K562 (cell line): ENCODE data around the gene ZNF821. TPM values are rescaled to one million over a fixed set of nuclear protein-coding genes. Genes with fewer than 3 reads are reported as not detected.

Experiments
- ATAC-seq: fragments of 200-7000 bp; cut with Tn5 transposase; 3 replicates; pipeline ENCODE4 v1.9.1; 2020; ENCODE audit warnings: moderate library complexity
- BruUV-seq: library from RNA; stranded (reverse); fragments of 400-500 nt; replicated peaks from 2 replicates; lab custom pipeline; 2021; lab: Mats Ljungman, UMichigan
- CTCF ChIA-PET: fragments of 300-600 bp; formaldehyde crosslinking; extraction: SDS; loops from one replicate; lab custom pipeline; 2021; ENCODE audit warnings: low intra/inter-chr PET ratio; lab: Yijun Ruan, JAX
- POLR2A ChIA-PET: fragments of 300-600, 350-650 bp; sonication (Branson Sonifier 250); formaldehyde crosslinking; extraction: SDS; loops from one replicate; lab custom pipeline; 2021; ENCODE audit warnings: antibody characterized with exemption, inconsistent platforms; lab: Yijun Ruan, JAX
- DNase-seq, 4 experiments: peaks; one replicate each; pipeline versions ENCODE4 v3.0.0 to v3.0.0-alpha.2; 2011 to 2018; ENCODE audit warnings: low spot score in 3 of 4, mixed read lengths in 3 of 4; ENCODE audit errors: extremely low read depth in 1 of 4
- FAIRE-seq: peaks from 2 replicates; lab custom pipeline; 2011; peaks lifted over from hg19 to GRCh38; lab: Jason Lieb, UNC
- H2AFZ ChIP-seq: 2 replicates; pipeline ENCODE4 v1.6.0; 2011; ENCODE audit warnings: low read depth, low read length, control low read depth, inconsistent platforms
- H3K27ac ChIP-seq: fragments of 200-600 bp; 3 replicates; pipeline ENCODE4 v1.8.0; 2011; ENCODE audit warnings: low read depth, mild to moderate bottlenecking, control low read depth, inconsistent platforms, low read length, moderate library complexity, mixed read lengths; ENCODE audit errors: extremely low read depth
- H3K27me3 ChIP-seq, 2 experiments: fragments of 300-600 bp in 1 of 2; 2 replicates in 1 of 2; 3 replicates in 1 of 2; pipeline versions ENCODE4 v1.6.0 to v1.8.0; 2011; ENCODE audit warnings: inconsistent platforms in 2 of 2, low read length in 2 of 2, mild to moderate bottlenecking in 1 of 2, mixed read lengths in 1 of 2, moderate library complexity in 1 of 2; ENCODE audit not compliant: control insufficient read depth in 2 of 2, insufficient read depth in 2 of 2
- H3K36me3 ChIP-seq: fragments of 300-600 bp; 3 replicates; pipeline ENCODE4 v1.8.0; 2011; ENCODE audit warnings: mild to moderate bottlenecking, low read length, inconsistent platforms; ENCODE audit not compliant: control insufficient read depth, insufficient read depth
- H3K4me1 ChIP-seq, 2 experiments: fragments of 200-600 bp in 1 of 2; replicated peaks in 1 of 2; 2 replicates in 1 of 2; 3 replicates in 1 of 2; pipeline versions ENCODE4 v1.5.1 to v1.8.0; 2011; ENCODE audit warnings: inconsistent platforms in 2 of 2, low read length in 2 of 2, mild to moderate bottlenecking in 1 of 2, mixed read lengths in 1 of 2, moderate library complexity in 1 of 2; ENCODE audit not compliant: control insufficient read depth in 2 of 2, insufficient read depth in 2 of 2
- H3K4me2 ChIP-seq: 2 replicates; pipeline ENCODE4 v1.6.1; 2011; ENCODE audit warnings: low read length, control low read depth, inconsistent platforms, mixed read lengths; ENCODE audit not compliant: insufficient read depth
- H3K4me3 ChIP-seq: fragments of 200-600 bp; sonication (generic), shearing (Covaris generic); 2 replicates; pipeline ENCODE4 v1.5.1; 2016; ENCODE audit warnings: control low read depth, inconsistent platforms
- H3K79me2 ChIP-seq: fragments of 200-600 bp; 3 replicates; pipeline ENCODE4 v1.8.0; 2011; ENCODE audit warnings: low read length, inconsistent platforms; ENCODE audit not compliant: control insufficient read depth, insufficient read depth
- H3K9ac ChIP-seq, 2 experiments: 2 replicates each; pipeline versions ENCODE4 v1.6.0 to v1.6.1; 2011; ENCODE audit warnings: low read depth in 2 of 2, low read length in 2 of 2, control low read depth in 1 of 2, inconsistent platforms in 1 of 2, mild to moderate bottlenecking in 1 of 2, mixed read lengths in 1 of 2; ENCODE audit not compliant: insufficient read depth in 1 of 2
- H3K9me1 ChIP-seq: one replicate; pipeline ENCODE4 v1.6.0; 2011; ENCODE audit warnings: inconsistent platforms, mild to moderate bottlenecking, low read length, moderate library complexity; ENCODE audit not compliant: control insufficient read depth, insufficient read depth
- H3K9me3 ChIP-seq: replicated peaks from 2 replicates; pipeline ENCODE4 v1.5.1; 2011; ENCODE audit warnings: low read depth, low read length, inconsistent platforms; ENCODE audit not compliant: control insufficient read depth, insufficient read depth
- H4K20me1 ChIP-seq: replicated peaks from 2 replicates; pipeline ENCODE4 v1.6.1; 2011; ENCODE audit warnings: low read length, inconsistent platforms, mixed read lengths; ENCODE audit not compliant: control insufficient read depth, insufficient read depth
- C11orf30 ChIP-seq: fragments of 450-650 bp; IDR thresholded peaks from 2 replicates; pipeline ENCODE4 v1.6.1; 2016; ENCODE audit warnings: low read depth, mild to moderate bottlenecking
- E2F5 ChIP-seq: sonication (generic); formaldehyde crosslinking; IDR thresholded peaks from 2 replicates; pipeline ENCODE4 v1.8.0; 2022; ENCODE audit warnings: mild to moderate bottlenecking, missing genetic modification reagents
- MAFF ChIP-seq: IDR thresholded peaks from 2 replicates; pipeline ENCODE4 v1.6.1; 2012; ENCODE audit warnings: low read length, improper control_type of control experiment
- MAFG ChIP-seq: fragments of 450-650 bp; conservative IDR thresholded peaks from 2 replicates; pipeline ENCODE4 v1.6.1; 2016; ENCODE audit warnings: missing genetic modification characterization, missing compliant biosample characterization
- MAFK ChIP-seq: IDR thresholded peaks from 2 replicates; pipeline ENCODE4 v1.6.1; 2011; ENCODE audit warnings: low read length, improper control_type of control experiment
- NFATC3 ChIP-seq: fragments of 450-650 bp; IDR thresholded peaks from 2 replicates; pipeline ENCODE4 v1.6.1; 2017; ENCODE audit warnings: mild to moderate bottlenecking
- ZNF316 ChIP-seq: fragments of 450-650 bp; IDR thresholded peaks from 2 replicates; pipeline ENCODE4 v1.6.1; 2016
- ZNF41 ChIP-seq: fragments of 250-450 bp; sonication (Bioruptor Pico); conservative IDR thresholded peaks from 2 replicates; pipeline ENCODE4 v1.4.0; 2020; ENCODE audit warnings: mild to moderate bottlenecking
- WGBS: fragments of 100-300 bp; shearing (Covaris generic); methylation state at CpG from one replicate; pipeline ENCODE4 v1.1.6; 2016; ENCODE audit warnings: low coverage, mixed read lengths; ENCODE audit not compliant: insufficient coverage; ENCODE audit errors: missing lambda C conversion rate; 5-methylcytosine and 5-hydroxymethylcytosine counted together
- in situ Hi-C: fragments of 300-500 bp; cut with MboI; formaldehyde crosslinking; loops from 4 replicates; pipeline ENCODE4 v1.15.0; 2018; ENCODE audit warnings: inconsistent platforms, mixed read lengths
- intact Hi-C: fragments of 100-400 bp; cut with micrococcal nuclease; formaldehyde crosslinking; loops from 2 replicates; pipeline ENCODE4 v1.14.2; 2022
- polyA plus RNA-seq, 8 experiments: library from polyadenylated mRNA; depleted of rRNA in 4 of 8; stranded (reverse) in 5 of 8; unstranded in 3 of 8; fragments of >200 nt; fragmentation: Nextera tagmentation in 2 of 8; fragmentation: Illumina TruSeq in 1 of 8; extraction: Ambion mirVana in 2 of 8; extraction: Trizol in 1 of 8; gene quantifications; 2 replicates each; pipeline versions ENCODE4 v1.2.1 to v1.2.3, GENCODE V29; 2011 to 2014; ENCODE audit warnings: inconsistent platforms in 1 of 8, missing spikeins in 1 of 8
- total RNA-seq, 7 experiments: library from RNA; depleted of rRNA in 6 of 7; stranded (reverse); fragments of >200 nt in 6 of 7; fragmentation: Illumina TruSeq in 2 of 7; extraction: Trizol in 2 of 7; gene quantifications; 2 replicates each; pipeline versions ENCODE4 v1.2.1 to v1.2.3, GENCODE V29; 2011 to 2021; ENCODE audit warnings: low replicate concordance in 1 of 7

ZNF821 gene
- total and polyA plus RNA-seq, 9 of the 15 experiments (the other 6 are each of a cell fraction or from before 2014, with no cell fraction given), result 0.38 to 5.6 (median 3.6) TPM

- TF ChIP-seq ZNF41 (CRISPR knock-in tag), result no peak
- no peak for TF ChIP-seq E2F5 (CRISPR knock-in tag)
Measured at GRCh38 chr16:71931599-71931998, 47.6 kb upstream of the ZNF821 start (continued).

- peaks cover 5% of the 10 kb centered on the region; the same call in 2 of the 3 replicates for H3K79me2 ChIP-seq
- no peaks in the 10 kb centered on the region for H3K9me1 ChIP-seq
- intact Hi-C loops, result no loop called here
- H3K36me3 ChIP-seq, result peaks cover 66% of the 10 kb centered on the region
- no peak overlapping the region for H3K4me2 ChIP-seq
- ChIA-PET CTCF (no interaction called here), POLR2A (interaction anchor here (0.7 kb wide), 1 partner anchor 20 kb away, joined by 3 read pairs; no protein-coding TSS in a partner anchor)
- no peak for DNase-seq
- H3K9me3 ChIP-seq, result no peaks in the 10 kb centered on the region
- H3K27ac ChIP-seq, result no peak overlapping the region
- peaks cover 0 to 7% of the 10 kb centered on the region in 2 experiments; a peak in 2 of 5 replicates for H3K4me1 ChIP-seq
- H3K27me3 ChIP-seq, result no peaks in the 10 kb centered on the region
- H3K4me3 ChIP-seq, result no peak overlapping the region
- BruUV-seq, result no TSS peak
- peak; percentile 89 for TF ChIP-seq ZNF316
- TF ChIP-seq C11orf30, result peak; percentile 80
- peak; percentile 72 for TF ChIP-seq MAFF
- no peak for TF ChIP-seq NFATC3
- TF ChIP-seq MAFG (tag), result peak; percentile 68
- TF ChIP-seq MAFK, result peak; percentile 48; the same call in 1 of the 2 replicates
- H2AFZ ChIP-seq, result no peak overlapping the region
- in situ Hi-C loops, result no loop called here
- peaks cover 8% of the 10 kb centered on the region; the same call in 1 of the 2 replicates for H4K20me1 ChIP-seq
- no peak for ATAC-seq
- FAIRE-seq, result no peak
- WGBS, result 88% methylated on average over 2 of the region's 2 CpGs
- H3K9ac ChIP-seq, result no peak overlapping the region
Measured at GRCh38 chr16:71931001-71931400, 47.0 kb upstream of the ZNF821 start.
